ENCODE results near the gene PLXNB2.

GRCh38 chr22:50298937-50299784, 8.3 kb downstream of the PLXNB2 start:
- TF ChIP-seq CTCF (conservative IDR thresholded peaks at IDR 0.05) (no peak), EZH2 (IDR thresholded peaks at IDR 0.05; ENCODE audit: low read depth) (no peak)
